Endothelial cell of umbilical vein (primary cell): Measurements from ENCODE around the gene COLQ.

Source experiments
- EZH2 ChIP-seq: IDR thresholded peaks from 2 replicates; pipeline ENCODE4 v1.6.1; 2012; ENCODE audit warnings: borderline replicate concordance, low read depth, mild to moderate bottlenecking, moderate library complexity, low read length, inconsistent platforms; ENCODE audit not compliant: severe bottlenecking
- FOS ChIP-seq: IDR thresholded peaks from 2 replicates; pipeline ENCODE4 v1.6.1; 2011; ENCODE audit warnings: mild to moderate bottlenecking, low read length, moderate library complexity, borderline replicate concordance; ENCODE audit not compliant: insufficient read depth
- JUN ChIP-seq: IDR thresholded peaks from 2 replicates; pipeline ENCODE4 v1.6.1; 2011; ENCODE audit warnings: borderline replicate concordance, low read depth; ENCODE audit not compliant: insufficient read length, insufficient read depth
- MYC ChIP-seq: IDR thresholded peaks from one replicate; pipeline ENCODE4 v1.6.1; 2011; ENCODE audit warnings: mild to moderate bottlenecking, low read depth, low read length
- POLR2A ChIP-seq: IDR thresholded peaks from 2 replicates; pipeline ENCODE4 v1.6.1; 2012; ENCODE audit warnings: low read depth, mild to moderate bottlenecking, control low read depth, low read length
- POLR2AphosphoS5 ChIP-seq: IDR thresholded peaks from 2 replicates; pipeline ENCODE4 v1.6.1; 2012; ENCODE audit warnings: low read depth, mild to moderate bottlenecking, control low read depth, low read length, moderate library complexity; ENCODE audit not compliant: insufficient read depth
- TF ChIP-seq, protein P1 (sequence below), 2 donors: IDR thresholded peaks; 1 replicate in 1 of 2; 2 replicates in 1 of 2; pipeline ENCODE4 v1.5.1; 2011; ENCODE audit warnings: low read length in 2 of 2, mild to moderate bottlenecking in 2 of 2, moderate library complexity in 2 of 2, control low read depth in 1 of 2, inconsistent platforms in 1 of 2, low read depth in 1 of 2; ENCODE audit not compliant: insufficient read depth in 1 of 2; ENCODE audit errors: extremely low read depth in 1 of 2
- TF ChIP-seq, protein P2 (sequence below): IDR thresholded peaks from 2 replicates; pipeline ENCODE4 v1.6.1; 2011; ENCODE audit not compliant: insufficient read depth, insufficient read length

DNA sequence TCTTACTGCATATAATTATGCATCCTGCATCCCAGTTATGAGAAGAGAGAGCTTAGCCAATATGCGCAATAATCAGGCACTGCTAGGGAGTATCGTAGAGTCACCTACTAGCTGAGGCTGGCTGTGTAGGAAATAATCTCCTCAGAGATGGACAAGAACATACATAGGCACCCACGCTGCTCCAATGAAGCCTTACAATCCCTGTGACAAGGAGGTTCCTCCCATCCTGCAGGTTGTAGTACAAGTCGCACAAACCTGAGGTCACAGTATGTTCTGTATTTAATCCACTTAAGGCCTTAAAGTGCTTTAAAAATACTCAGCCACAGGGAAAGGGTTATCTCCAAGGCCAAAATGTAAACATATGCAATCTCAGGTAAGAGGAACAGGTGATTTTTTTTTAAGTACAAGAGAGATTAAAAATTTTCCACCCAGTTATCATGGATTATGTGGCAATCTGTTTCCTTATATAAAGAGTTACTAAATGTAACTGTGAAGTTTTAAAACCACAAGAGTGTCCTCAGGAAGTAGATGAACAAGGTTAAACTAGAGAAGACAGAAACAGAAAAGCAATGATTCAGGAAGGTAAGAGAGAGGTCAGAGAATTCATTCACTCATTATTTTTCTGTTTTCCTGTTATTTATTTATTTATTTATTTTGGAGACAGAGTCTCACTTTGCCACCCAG lies 7.5 kb upstream of the COLQ start:
- TF ChIP-seq EZH2 (no peak), POLR2A (no peak), FOS (no peak), JUN (no peak), POLR2AphosphoS5 (no peak), MYC (no peak)
- TF ChIP-seq, protein P1, sequence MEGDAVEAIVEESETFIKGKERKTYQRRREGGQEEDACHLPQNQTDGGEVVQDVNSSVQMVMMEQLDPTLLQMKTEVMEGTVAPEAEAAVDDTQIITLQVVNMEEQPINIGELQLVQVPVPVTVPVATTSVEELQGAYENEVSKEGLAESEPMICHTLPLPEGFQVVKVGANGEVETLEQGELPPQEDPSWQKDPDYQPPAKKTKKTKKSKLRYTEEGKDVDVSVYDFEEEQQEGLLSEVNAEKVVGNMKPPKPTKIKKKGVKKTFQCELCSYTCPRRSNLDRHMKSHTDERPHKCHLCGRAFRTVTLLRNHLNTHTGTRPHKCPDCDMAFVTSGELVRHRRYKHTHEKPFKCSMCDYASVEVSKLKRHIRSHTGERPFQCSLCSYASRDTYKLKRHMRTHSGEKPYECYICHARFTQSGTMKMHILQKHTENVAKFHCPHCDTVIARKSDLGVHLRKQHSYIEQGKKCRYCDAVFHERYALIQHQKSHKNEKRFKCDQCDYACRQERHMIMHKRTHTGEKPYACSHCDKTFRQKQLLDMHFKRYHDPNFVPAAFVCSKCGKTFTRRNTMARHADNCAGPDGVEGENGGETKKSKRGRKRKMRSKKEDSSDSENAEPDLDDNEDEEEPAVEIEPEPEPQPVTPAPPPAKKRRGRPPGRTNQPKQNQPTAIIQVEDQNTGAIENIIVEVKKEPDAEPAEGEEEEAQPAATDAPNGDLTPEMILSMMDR (IDR thresholded peaks at IDR 0.05; ENCODE audit: extremely low read depth in 1 of 2, insufficient read depth in 1 of 2, low read depth in 1 of 2, low read length in 2 of 2): no peak
- TF ChIP-seq, protein P2, sequence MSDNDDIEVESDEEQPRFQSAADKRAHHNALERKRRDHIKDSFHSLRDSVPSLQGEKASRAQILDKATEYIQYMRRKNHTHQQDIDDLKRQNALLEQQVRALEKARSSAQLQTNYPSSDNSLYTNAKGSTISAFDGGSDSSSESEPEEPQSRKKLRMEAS: no peak
